Left colon (tissue), 2 donors: Measurements from ENCODE around the gene CCNY. TPM values are rescaled to one million over a fixed set of nuclear protein-coding genes. Genes with fewer than 3 reads are reported as not detected.
A peak's percentile ranks its signal among the peaks of the same experiment; 100 is the strongest.

Experiments used
- ATAC-seq: fragments of 200-7000 bp; cut with Tn5 transposase; one replicate; pipeline ENCODE4 v1.9.1; 2020; ENCODE audit warnings: mild to moderate bottlenecking, moderate library complexity
- DNase-seq, 2 donors: peaks; one replicate each; pipeline ENCODE4 v3.0.0-alpha.2; 2020
- intact Hi-C, 2 donors: fragments of 100-400 bp; cut with DNase I in 1 of 2; cut with micrococcal nuclease in 1 of 2; formaldehyde crosslinking; loops; one replicate each; pipeline versions ENCODE4 v1.11.2 to v1.14.0; 2022; cut with DNase I, micrococcal nuclease
- total RNA-seq, 2 donors: library from RNA; stranded (reverse); fragmentation: NEBNext Ultra II Directional; extraction: Animal tissue kit (Norgen Biotek cat#: 25700); gene quantifications; one replicate each; pipeline ENCODE4 v1.2.1, GENCODE V29; 2021
- donor health status: DM: no; HTN: no; CAD: no.
- donor health status: DM: yes; HTN: yes; CAD: no.

Gene CCNY
- total RNA-seq, 2 donors from 2014 or later, result 51.6 to 78.0 TPM

- ATAC-seq, result no peak
- DNase-seq, result no peak
- intact Hi-C loops, result no loop called here
Observed at GRCh38 chr10:35576730-35577129, 240.4 kb downstream of the CCNY start.

DNA sequence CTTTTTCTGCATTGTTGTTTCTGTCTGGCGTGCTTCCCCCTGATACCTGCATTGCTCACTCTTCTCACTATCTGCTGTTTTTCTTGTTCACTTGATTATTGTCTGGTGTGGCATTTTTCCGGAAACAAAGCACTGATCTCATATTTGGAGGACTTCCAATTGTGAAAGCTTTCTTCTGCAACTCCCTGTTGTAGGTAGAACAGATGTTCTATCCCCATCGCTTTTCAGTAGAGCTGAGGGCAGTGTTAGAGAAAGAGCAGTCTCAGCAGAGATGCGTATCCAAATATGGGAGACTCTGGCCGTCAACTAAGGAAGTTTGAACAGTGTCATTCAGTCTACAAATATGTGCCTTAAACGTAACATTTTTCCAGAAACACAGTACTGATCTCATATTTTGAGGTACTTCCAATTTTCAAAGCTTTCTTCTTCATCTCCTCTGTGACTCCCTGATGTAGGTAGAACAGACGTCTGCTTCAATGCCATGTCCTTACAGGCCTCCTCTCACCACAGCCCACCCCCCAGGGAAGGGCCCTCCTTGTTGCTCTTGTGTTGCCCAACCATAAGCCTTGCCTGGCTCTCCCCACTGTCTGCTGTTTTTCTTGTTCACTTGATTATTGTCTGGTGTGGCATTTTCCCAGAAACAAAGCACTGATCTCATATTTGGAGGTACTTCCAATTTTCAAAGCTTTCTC lies 241.8 kb downstream of the CCNY start:
- ATAC-seq (no peak), DNase-seq (no peak)
- intact Hi-C loops, result no loop called here

GRCh38 chr10:35578618-35578956 lies 242.3 kb downstream of the CCNY start:
- DNase-seq (no peak), ATAC-seq (no peak)
- intact Hi-C loops, result no loop called here

DNA sequence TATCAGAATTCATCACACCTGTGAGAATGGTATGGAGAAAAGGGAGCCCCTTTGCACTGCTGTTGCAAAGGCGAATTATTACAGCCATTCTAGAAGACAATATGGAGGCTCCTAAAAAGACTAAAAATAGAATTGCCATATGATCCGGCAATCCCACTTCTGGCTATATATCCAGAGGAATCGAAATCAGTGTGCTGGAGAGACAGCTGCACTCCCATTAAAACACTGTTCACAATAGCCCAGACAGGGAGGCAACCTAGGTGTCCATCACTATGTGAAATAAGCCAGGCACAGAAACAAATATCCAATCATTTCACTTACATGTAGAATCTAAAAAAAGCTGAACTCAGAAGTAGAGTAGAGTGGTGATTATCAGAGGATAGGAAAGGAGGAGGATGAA lies 242.8 kb downstream of the CCNY start:
- no peak for ATAC-seq
- no peak for DNase-seq
- intact Hi-C loops, result no loop called here

DNA sequence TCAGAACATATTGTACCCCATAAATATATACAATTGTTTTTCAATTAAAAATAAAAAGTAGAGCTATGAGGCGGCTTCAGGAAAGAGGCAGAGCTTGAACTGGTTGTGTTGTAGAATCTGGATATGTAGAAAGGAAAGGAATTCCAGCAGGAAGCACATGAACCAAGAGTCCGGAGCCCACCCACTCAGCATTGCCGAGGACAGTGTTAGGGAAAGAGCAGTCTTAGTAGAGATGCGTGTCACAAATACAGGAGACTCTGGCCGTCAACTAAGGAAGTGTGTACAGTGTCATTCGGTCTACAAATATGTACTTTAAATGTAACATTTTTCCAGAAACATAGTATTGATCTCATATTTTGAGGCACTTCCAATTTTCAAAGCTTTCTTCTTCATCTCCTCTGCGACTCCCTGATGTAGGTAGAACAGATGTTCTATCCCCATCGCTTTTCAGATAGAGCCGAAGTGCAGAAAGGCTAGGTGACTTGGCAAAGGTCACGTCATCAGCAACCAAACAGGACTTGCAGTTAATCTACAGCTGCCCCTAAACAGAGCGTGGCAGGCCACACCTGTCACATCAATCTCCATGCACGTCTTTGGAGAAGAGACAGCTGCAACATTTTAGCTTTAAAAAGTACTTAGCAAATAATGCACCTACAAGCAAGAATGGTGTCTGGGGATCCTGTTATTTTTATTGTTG lies 243.6 kb downstream of the CCNY start:
- ATAC-seq (no peak), DNase-seq (no peak)
- intact Hi-C loops, result no loop called here

- no peak for DNase-seq
- intact Hi-C loops, result no loop called here
- no peak for ATAC-seq
Observed at GRCh38 chr10:35580423-35580770, 244.1 kb downstream of the CCNY start.

- intact Hi-C loops, result no loop called here
- ATAC-seq (no peak), DNase-seq (no peak)
Observed at GRCh38 chr10:35581655-35582054, 245.3 kb downstream of the CCNY start.

- DNase-seq, result no peak
- ATAC-seq, result no peak
- intact Hi-C loops, result no loop called here
Observed at GRCh38 chr10:35584946-35585345, 248.6 kb downstream of the CCNY start.

DNA sequence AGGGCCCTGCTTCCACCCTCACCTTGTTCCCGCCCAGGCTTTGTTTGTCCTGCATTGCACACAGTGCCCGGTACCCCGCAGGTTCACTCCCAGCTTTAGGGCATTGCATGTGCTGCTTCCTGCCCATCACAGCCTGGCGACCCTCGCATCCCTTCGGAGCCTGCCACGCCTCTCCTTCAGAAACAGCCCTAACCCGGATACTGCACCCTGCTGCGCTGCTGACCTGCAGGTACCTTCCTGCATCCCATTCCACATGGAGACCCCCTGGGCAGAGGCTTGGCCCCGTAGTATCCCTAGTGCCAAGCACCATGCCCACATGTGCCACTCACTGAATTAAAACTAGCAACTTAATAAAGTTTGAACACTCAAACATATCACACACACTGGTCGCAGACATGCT lies 249.0 kb downstream of the CCNY start:
- no peak for ATAC-seq
- DNase-seq, result no peak
- intact Hi-C loops, result no loop called here

DNA sequence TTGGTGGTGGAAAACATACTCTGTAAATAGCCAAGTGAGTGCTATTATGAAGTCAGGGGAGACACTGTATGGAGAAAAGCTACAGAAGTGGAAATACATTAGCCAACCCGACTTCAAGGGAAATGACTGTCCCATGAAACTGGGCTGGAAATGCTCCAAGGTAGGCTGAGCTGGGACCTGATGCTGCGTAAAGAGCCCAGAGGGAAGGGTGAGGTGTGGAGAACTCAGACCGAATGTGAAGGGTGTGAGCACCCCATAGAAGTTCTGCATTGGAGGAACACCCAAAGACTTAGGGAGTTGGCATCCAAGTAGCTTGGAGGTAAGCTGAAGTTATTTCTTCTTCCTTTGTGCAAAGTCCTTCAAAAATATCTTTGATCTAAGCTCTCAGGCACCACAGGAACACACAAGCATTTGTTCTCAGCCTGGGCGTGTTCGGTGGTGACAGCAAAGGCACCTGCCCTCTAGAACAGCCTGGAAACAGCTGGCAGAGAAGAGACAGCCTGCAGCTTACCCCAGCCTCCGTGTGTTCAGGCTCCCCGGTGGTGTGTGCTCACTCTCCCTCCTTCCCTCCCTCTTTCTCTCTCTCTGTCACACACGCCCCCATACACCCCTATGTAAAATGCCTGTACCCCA lies 249.7 kb downstream of the CCNY start:
- DNase-seq (no peak), ATAC-seq (peak; percentile 69)
- intact Hi-C loops, result no loop called here

DNA sequence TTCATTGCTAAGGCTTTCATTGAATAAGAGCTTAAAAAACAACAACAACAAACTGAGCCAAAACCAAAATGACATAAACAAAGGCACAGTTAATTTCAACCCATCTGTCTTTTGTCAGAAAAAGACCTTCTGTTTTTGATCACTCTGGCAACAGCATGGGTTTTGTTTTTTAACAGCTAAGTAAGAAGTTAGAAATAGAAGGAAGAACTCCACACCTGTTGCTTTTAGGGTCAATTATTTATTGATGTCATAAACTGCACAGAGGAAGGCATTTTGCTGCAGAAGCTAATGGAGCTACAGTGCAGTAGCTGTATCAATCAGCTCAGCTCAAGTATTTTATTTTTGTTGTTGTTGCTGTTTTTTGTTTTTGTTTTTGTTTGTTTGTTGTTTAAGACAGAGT lies 252.5 kb downstream of the CCNY start:
- no peak for ATAC-seq
- intact Hi-C loops, result no loop called here
- no peak for DNase-seq

DNA sequence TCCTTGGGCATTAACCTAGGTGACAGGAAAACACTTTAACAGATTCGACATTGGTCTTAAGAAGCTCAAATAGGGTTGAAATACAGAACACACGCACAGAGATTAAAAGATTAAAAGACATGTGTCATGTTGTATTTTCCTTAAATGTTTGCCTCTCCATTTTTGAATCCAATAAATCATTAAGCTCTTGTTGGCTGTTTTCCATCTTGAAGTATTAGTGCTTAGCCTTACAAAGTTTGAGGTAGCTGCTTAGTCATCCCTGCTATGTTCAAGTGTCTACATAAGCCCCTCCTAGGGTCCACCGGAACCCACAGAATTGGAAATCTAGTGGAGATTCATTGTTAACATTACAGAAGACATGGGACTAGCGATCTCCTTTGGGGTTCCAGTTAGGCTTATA lies 256.1 kb downstream of the CCNY start:
- DNase-seq (no peak), ATAC-seq (no peak)
- intact Hi-C loops, result no loop called here

- ATAC-seq (no peak), DNase-seq (no peak)
- intact Hi-C loops, result no loop called here
Observed at GRCh38 chr10:35594115-35595079, 258.1 kb downstream of the CCNY start.

DNA sequence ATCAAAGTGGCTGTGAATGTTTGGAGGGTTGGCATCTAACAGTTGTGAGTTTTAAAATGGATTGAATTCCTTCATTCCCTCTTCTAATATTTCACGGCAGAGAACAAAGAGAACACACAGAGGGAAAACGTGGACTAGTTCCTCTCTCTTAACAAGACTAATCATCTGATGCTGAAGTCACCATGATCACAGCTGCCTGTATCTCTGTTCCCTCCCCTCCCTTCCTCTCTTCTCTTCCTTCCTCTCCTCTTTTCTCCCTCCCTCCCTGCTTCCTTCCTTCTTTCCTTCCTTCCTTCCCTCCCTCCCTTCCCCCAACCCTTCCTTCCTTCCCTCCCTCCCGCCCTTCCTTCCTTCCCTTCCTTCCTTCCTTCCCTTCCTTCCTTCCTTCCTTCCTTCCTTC lies 258.8 kb downstream of the CCNY start:
- intact Hi-C loops, result no loop called here
- no peak for DNase-seq
- ATAC-seq, result no peak

GRCh38 chr10:35598379-35598778 lies 262.1 kb downstream of the CCNY start:
- DNase-seq (peak in 1 of 2 donors; percentile 12), ATAC-seq (no peak)

DNA sequence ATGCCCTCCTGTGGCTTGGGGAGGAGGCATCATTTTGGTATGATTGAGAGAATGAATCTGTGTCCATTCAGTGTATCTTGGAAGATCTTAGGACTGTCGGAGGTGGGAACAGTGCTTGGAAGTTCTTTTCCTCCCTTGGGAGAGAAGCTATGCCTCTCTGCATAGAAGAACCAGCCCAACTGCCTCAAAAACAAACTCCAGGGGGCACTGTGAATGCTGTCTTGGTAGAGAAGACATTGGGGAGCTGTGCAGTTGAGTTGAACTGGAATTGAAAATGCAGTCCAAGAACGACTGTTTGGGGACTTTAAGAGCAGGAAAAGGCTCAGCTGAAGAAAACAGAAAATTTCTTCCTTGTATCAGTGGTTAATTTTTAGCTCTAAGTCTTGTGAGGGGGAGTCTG lies 263.9 kb downstream of the CCNY start:
- intact Hi-C loops, result no loop called here
- ATAC-seq (no peak), DNase-seq (no peak)

More at GRCh38 chr10:35598379-35598778, 262.1 kb downstream of the CCNY start:
- intact Hi-C loops, result no loop called here

GRCh38 chr10:35605191-35605590 lies 268.9 kb downstream of the CCNY start, which contains the start of gene GJD4:
Gene GJD4, plus strand, starts transcription at chr10:35605341. Its CDS starts 227 bp downstream, at chr10:35605568.
- ATAC-seq (no peak), DNase-seq (no peak)
- intact Hi-C loops, result no loop called here

DNA sequence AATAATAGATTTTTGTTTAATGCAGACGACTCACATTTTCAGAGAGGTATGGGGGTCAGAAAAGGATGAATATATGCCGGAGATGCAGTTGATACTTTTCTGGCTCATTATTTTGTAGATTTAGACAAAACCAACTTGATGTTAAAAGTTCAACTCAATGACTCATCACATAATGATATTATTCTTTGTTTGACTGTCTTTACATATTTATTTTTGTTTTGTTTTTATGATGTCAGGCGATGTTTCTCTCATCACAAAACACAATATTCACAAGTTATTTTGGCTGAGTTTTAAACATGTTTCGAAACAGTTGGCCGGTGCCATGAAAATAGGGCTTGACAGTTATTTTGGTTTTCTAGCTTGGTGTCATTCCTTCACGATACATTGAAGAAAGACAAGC lies 270.1 kb downstream of the CCNY start:
- ATAC-seq, result no peak
- intact Hi-C loops, result no loop called here

More for the DNA sequence above, 270.1 kb downstream of the CCNY start:
- no peak for DNase-seq
